ENCODE results near the gene ACOX1.

ACOX1 gene

DNA sequence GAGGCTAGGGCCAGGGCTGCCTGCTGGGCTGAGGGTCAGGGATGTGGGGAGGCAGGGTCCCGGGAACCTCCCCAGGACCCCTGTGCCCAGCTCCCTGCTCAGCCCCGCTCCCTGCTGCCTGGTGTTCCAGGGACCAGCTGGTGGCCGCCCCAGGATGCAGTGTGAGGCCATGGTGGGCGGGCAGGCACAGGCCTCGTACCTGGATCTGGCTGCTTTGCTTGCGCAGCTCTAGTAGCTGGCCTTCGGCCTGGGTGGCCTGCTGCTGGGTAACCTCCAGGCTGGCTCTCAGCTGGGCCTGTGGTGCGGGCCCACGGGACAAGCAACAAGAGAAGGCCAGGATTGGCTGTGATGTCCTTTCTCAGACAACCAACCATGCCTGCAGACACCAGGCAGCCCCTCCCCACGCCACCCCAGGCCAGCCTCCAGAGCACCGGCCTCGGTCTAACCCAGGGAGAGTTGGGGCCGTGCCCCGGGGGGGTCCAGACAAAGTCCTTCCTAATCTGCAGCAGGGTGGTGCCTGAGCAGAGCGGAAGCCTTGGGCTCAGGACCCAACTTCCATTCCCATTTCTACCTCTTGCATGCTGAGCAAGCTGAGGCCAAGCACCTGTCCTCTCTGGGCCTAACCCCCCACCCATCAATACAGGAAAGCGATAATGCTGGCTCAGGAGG is 86.3 kb downstream of the ACOX1 start:
- peaks cover 30% of the 10 kb centered on the region for H4K20me1 ChIP-seq (ENCODE audit: insufficient read depth, low read length)
- H3K4me1 ChIP-seq (ENCODE audit: insufficient read depth, low read length) = peaks cover 31% of the 10 kb centered on the region
- TF ChIP-seq, protein P1, sequence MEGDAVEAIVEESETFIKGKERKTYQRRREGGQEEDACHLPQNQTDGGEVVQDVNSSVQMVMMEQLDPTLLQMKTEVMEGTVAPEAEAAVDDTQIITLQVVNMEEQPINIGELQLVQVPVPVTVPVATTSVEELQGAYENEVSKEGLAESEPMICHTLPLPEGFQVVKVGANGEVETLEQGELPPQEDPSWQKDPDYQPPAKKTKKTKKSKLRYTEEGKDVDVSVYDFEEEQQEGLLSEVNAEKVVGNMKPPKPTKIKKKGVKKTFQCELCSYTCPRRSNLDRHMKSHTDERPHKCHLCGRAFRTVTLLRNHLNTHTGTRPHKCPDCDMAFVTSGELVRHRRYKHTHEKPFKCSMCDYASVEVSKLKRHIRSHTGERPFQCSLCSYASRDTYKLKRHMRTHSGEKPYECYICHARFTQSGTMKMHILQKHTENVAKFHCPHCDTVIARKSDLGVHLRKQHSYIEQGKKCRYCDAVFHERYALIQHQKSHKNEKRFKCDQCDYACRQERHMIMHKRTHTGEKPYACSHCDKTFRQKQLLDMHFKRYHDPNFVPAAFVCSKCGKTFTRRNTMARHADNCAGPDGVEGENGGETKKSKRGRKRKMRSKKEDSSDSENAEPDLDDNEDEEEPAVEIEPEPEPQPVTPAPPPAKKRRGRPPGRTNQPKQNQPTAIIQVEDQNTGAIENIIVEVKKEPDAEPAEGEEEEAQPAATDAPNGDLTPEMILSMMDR (IDR thresholded peaks at IDR 0.05; ENCODE audit: borderline replicate concordance, extremely low read depth, low read length, poor library complexity, severe bottlenecking) = no peak
- no peak for TF ChIP-seq EZH2 (IDR thresholded peaks at IDR 0.05; ENCODE audit: borderline replicate concordance, low read depth, low read length, severe bottlenecking)
- no peak overlapping the region for H3K4me2 ChIP-seq (ENCODE audit: insufficient read depth, low read length)
- ATAC-seq (ENCODE audit: insufficient read depth, low read depth) = no peak
- peaks cover 46% of the 10 kb centered on the region for H3K36me3 ChIP-seq (ENCODE audit: insufficient read depth, low read length)
- H2AFZ ChIP-seq (ENCODE audit: low read depth, low read length) = no peak overlapping the region
- peaks cover 35% of the 10 kb centered on the region for H3K79me2 ChIP-seq (ENCODE audit: insufficient read depth, low read length)
- H3K9me3 ChIP-seq (ENCODE audit: insufficient read depth, low read length, severe bottlenecking) = no peaks in the 10 kb centered on the region
- H3K9ac ChIP-seq (ENCODE audit: low read depth, low read length) = 0 out of 2 replicates have a peak overlapping the region, but pooled peaks have one; percentile 11
- no peak overlapping the region for H3K4me3 ChIP-seq (ENCODE audit: low read depth in 1 of 2, low read length in 2 of 2)
- DNase-seq = no peak
- H3K27me3 ChIP-seq (ENCODE audit: insufficient read depth, low read length, poor library complexity) = no peaks in the 10 kb centered on the region
- no peak overlapping the region for H3K27ac ChIP-seq (ENCODE audit: low read length)

DNA sequence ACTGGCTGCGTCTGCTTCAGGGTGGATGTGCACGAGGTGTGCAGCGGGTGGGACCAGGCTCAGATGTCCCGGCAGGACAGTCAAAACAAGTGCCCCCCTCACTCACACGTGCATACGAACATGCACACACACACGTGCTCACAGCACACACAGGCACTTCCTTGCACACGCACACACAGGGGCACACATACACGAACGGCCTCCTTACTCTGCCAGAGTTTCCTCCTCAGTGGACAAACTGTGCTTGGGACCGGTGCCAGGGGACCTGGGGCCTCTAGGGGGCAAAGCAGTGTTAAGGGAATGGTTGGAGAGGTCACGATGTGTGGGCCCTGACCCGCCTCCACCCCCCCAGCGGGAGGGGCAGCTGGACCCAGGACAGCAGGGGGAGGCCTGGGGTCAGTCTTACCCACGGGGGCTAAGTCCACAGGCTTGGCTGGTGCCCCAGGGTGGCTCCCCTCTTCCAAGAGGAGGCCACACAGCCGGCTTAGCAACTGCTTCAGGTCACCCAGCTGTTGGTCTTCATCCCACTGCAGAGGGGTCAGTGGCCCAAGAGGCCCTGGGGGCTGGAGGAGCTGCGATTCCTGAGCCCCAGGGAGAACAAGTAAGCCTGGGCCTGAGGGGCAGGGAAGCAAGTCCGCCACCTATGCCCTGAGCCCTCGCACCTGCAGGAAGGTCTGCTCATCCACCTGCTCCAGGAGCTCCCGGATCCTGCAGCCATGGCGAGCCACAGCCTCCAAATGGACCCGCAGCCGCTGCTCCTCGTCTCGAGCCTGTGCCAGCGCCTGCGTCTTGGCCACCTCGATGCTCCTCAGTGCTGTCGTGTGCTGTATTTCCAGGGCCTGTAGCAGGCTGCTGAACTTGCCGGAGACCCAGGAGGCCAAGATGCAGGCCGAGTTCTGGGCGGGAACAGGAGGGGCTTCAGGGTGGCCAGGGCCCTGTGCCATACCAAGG is 87.1 kb downstream of the ACOX1 start:
- Histone ChIP-seq H2AFZ (ENCODE audit: low read depth, low read length) (no peak overlapping the region), H3K36me3 (ENCODE audit: insufficient read depth, low read length) (peaks cover 43% of the 10 kb centered on the region), H3K27ac (ENCODE audit: low read length) (no peak overlapping the region), H3K4me1 (ENCODE audit: insufficient read depth, low read length) (peaks cover 23% of the 10 kb centered on the region), H3K9me3 (ENCODE audit: insufficient read depth, low read length, severe bottlenecking) (no peaks in the 10 kb centered on the region), H3K4me2 (ENCODE audit: insufficient read depth, low read length) (no peak overlapping the region), H3K79me2 (ENCODE audit: insufficient read depth, low read length) (peaks cover 35% of the 10 kb centered on the region), H3K4me3 (ENCODE audit: low read depth in 1 of 2, low read length in 2 of 2) (no peak overlapping the region), H4K20me1 (ENCODE audit: insufficient read depth, low read length) (peaks cover 30% of the 10 kb centered on the region), H3K9ac (ENCODE audit: low read depth, low read length) (no peak overlapping the region), H3K27me3 (ENCODE audit: insufficient read depth, low read length, poor library complexity) (no peaks in the 10 kb centered on the region)
- DNase-seq (no peak), ATAC-seq (ENCODE audit: insufficient read depth, low read depth) (no peak)
- TF ChIP-seq, protein P1 (IDR thresholded peaks at IDR 0.05; ENCODE audit: borderline replicate concordance, extremely low read depth, low read length, poor library complexity, severe bottlenecking) = no peak
- TF ChIP-seq EZH2 (IDR thresholded peaks at IDR 0.05; ENCODE audit: borderline replicate concordance, low read depth, low read length, severe bottlenecking) = no peak
